CD1c-positive myeloid dendritic cell (primary cell): Measurements from ENCODE around the gene TMEM30A.

Source experiments
- DNase-seq: peaks from one replicate; pipeline ENCODE4 v3.0.0-alpha.2; 2016; ENCODE audit errors: extremely low spot score

Gene TMEM30A

DNA sequence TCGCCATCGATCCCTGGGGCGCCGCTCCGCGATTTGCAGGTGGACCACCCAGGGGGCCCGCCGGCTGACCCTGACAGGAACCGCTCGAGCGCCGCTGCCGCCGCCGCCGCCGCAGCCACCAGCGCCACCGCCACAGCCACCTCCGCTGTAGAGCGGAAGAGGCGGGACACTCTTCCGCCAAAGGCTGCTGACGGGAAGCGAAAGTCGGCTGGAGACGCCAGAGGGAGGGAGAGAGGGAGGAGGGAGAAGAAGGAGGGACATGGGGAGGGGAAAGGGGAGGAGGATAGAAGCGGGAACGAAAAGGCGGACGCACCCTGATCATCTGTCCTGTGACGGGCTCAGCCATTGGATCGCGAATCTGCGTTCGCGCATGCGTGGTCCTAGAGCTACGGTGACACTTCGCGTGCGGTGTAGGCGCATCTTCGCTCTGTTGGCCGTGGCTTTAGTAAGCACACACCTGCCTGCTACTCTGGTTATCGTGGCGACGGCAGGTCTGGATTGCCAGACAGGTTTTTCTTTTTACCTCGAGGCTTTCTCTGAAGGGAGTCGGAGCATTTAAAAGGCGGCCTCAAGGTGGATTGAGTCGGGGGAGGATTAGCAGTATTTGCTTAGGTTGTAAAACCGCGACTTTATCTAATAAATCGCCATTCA lies at the start of gene TMEM30A:
Gene TMEM30A (minus strand): TSS at position 161 of the 651 bp plus-strand sequence. CDS start 154 bp downstream, at position 7.
- DNase-seq: peak; percentile 99

DNA sequence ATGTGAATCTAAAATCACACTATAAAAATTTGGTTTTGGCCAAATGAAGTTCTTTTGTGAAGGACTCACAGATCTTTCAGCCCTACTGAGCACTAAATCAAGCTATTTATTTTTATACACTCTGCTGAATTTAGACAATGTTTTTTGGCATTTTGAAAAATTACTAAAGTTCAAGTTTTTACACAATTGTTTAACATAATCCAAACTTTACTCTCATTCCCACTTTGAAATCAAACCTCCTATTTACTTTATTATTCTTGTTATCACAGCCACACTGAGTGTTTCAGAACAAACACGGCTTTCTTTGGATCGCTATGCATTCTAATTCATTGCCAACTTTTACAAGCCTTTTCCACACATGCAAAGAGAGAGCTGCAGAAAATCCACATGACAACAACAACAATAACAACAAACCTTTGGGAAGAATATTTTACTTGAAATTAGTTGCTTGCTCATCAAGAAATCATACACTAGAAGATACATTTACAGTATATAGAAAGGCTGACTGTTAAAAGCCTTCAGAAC lies 49.1 kb upstream of the TMEM30A start:
- no peak for DNase-seq

DNA sequence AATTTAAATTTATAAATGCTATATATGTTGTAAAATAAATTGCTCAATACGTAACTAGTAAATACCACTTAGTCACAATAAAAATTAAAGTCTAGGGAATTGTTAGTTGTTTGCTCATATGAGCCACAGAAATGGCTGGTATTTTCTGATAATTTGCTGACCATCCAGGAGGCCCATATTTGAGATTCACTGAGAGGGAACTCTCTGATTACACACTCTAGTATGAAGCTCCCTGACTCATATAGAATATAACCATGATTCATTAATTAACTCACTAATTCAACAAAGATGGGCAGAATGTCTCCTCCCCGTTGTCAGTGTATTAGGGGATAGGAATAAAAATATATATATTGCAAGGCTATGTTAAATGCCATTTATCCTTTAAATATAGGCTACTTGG lies 46.6 kb upstream of the TMEM30A start:
- no peak for DNase-seq

DNA sequence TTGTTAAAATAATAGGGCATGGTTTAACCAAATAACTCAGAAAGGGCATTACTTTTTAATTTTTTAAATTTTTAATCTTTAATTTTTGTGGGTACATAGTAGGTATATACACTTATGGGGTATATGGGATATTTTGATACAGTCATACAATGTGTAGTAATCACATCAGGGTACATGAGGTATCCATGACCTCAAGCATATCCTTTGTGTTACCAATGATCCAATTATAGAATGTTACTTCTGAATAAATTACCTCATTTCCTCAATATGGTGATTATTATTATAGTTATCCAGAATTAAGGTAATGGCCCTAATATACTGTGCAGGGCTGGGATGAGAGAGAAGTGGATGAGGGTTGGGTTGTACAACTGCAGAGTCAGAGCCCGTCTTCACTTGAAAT lies 45.1 kb upstream of the TMEM30A start:
- DNase-seq: no peak

DNA sequence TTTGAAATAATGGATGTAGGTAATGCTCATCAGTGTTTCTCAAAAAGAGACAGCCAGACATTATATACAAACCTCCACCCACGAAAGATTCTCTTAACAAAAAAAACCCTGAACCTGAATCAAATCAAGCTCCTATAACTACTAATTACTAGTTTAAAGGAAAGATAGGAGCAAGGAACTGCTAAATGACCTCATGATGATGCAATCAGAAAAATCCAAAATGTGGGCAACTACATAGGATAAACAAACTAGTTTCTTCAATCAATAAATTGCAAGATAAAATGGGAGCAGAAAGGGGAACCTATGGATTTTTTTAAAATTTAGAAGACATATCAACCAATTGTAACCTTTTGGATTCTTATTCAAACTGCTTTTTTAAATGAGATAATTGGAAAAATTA lies 43.2 kb upstream of the TMEM30A start:
- DNase-seq: no peak

DNA sequence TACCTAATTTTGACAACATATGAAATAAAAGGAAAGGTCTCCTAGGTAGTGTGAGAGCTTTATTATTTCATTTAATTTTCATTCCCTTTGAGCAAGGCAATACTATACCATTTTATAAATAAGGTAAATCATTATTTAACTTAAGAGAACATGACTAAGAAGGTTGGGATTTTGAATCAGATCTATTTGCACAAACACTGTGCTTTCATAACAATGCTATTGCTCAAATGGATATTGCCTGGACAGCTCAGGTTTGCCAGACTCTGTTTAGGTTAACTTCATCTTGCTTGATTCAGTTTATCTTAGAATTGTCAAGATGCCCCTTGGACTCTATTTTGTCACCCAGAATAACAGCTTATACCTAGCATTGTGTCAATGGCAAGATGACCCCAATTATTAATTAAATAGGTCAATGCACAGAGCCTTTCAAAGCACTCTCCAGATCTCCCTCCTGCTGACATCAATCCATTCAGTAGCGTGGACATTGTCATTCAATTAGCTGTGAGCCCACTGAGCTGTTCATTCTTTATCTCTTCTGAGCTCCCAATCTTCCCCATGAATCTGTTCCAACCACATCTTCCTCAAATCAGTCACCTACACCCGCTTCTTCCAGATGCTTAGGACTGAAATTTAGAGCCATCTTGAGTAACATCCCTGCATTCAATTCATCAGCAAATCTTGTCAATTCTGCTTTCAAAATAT lies 42.1 kb upstream of the TMEM30A start:
- no peak for DNase-seq

DNA sequence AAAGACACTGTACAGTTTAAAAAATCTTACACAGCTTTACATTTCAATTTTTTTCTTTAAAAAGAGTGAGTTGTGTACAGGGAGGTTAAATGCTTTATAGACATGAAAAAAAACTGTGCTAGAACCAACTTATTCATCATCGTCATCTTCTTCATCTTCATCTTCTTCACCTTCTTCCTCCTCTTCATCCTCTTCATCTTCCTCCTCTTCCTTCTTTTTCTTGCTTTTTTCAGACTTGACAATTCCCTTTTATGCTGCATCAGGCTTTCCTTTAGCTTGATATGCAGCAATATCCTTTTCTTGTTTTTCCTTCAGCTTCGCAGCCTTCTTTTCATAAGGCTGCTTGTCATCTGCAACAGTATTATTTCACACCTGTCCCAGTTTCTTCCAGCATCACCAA lies 34.3 kb upstream of the TMEM30A start:
- no peak for DNase-seq

DNA sequence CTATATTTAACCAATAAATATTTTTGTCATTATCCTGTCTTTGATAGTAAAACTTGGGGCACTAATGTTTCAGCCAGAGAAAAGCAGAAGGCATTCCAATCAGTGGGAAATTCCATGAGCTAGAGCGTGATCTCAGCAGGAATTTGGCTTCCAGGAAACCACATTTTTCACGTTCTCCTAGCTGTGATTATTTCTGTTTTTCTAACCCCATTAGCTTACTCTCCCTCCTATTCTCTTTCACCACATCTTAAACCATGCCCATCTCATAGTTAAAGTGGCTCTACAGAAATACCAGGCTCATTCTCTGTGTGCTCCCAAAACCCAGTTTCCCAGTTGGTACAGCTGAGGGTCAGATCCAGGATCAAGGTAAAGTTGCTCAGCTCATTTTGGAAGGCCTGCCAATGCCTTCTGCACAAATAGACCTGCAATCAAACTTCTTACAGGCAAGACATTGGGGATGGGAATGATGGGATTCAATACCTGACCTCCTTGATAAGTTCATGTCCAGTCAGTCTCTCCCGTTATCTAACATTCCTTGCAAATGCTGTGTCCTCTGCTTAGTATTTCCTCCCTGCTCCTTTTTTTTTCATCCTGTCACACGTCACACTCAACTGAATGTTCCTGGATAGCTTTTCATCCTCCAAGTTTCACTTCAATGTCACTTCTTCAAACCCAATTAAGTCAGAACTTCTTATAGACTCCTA lies 33.1 kb upstream of the TMEM30A start:
- no peak for DNase-seq

DNA sequence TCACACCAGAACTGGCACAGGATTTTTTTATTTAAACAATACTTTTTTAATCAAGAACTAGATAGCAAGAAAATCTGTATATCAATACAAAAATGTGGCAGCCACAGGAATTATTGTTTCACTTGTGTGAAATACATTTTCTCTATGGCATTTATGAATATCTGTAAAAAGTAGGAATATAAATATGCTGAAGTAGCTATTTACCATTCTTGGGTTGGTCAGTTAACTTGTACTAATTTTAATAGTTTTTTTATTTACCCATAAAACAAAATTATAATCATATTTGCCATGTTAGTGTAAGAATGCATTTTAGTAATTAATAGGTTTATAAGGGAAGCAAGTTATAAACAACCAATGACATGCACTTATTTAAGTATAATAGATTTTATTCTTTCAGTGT lies 31.4 kb upstream of the TMEM30A start:
- DNase-seq: no peak

DNA sequence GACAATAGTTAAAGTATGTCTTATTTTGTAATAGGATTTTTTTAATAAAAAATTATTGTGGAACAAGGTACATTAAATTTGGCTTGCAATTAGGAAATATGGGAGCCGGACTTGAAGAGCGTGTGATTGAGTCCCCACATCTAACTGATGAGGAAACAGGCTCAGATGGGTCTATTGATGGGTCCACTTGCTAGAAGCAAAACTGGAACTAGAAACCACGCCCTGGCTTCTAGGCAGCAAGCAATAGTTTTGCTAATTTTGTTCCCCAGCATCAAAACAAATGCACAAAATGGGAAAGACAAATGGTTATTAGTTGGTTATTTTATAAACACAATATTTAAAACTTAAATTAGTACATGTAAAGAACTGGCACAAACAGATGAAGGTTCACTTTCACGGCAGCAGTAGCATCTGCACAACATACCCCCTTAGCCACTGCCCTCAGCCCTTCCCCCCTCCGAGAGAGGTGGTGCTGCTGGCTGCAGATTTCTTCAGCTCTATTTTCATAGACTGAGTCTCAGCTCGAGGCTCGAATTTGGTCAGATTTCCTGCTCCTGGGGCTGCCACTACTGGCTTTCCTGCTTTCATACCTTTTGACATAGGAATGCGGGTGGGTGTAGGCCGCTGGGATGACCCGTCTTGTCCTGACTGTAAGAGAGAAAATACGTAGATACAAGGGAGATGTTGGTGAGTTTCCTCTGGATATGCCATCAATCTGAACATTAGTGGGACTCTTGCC lies 23.8 kb upstream of the TMEM30A start:
- no peak for DNase-seq

DNA sequence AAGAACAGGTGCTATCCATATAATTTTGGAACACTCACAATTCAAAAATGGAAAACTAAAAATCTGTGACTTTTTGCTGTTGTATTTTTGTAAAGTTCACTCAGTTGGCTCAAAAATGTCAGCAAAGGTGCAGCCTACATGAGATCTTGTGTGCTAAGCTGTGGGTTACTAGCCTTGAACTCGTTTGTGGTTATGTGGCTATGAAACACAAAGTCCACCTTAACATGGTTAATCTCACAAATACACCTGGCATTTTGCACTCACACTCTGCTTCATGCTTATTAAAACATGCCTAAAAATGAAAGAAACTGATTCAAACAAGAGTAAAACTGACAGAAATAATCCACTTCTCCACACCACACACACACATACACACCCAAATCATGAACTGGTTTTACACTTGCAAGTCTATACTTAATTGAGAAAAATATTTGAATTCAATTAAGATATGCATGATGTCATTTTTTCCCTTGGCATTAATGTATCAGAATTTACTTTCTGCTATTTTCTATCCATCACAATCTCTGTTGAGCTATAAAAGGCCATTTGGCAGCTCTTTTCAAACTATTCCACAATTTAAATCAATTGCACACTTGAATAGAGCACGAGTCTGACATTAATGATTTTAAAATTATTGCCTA lies 22.9 kb upstream of the TMEM30A start:
- DNase-seq: no peak

DNA sequence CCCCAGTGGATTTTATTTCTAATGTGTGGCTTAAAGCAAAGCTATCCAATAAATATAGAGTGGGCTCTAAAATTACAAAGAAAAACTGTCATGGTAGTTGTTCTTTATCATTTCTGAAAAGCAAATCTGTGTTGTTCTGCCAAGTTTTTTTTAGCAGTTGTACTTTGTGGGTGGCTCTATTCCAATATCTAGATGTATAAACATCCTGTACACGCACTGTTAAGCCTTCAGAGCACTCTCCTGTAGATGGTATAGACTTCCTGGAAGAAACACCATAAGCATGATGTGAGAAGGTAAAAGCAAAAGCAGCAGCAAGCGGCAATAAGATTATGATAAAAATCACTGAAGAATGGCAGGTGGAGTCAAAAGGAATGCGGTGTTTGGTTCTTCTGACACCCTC lies 21.5 kb upstream of the TMEM30A start:
- DNase-seq: no peak

DNA sequence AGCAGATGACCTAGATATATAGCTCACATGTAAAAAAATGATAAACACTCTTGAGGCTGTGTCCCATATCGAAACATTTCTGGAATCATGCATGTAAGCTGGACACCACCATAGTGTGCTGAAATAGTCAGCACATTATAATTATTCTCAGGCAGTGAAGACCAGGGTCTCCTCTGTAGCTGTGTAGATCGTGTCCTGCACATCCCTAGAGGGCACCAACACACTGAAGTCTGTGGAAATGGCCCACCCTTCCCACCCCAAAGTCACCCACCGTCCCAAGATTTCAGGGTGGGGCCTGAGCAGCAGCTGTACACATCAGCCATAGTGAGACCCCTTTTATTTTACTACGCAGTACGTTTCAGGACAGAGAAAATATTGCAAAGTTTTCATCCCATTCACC lies 21.0 kb upstream of the TMEM30A start:
- no peak for DNase-seq

DNA sequence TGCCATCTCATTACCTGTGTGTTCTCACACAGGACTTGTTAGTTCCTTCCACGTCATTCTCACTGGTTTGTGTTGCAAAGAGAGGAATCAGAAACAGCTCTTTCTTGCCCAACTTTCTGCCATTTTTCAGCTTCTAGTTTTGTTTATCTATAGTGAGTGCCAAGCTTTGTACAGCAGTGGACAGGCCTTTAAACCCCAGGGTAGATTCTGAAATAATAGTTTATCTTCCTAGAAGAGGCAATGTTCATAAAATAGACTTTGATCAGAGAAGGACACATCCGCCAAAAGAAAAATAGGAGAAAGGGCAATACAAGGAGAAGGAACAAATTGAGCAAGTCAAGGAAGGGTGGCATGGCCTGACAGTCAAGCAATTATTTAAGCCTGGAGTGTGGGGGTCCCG lies 17.7 kb upstream of the TMEM30A start:
- no peak for DNase-seq

DNA sequence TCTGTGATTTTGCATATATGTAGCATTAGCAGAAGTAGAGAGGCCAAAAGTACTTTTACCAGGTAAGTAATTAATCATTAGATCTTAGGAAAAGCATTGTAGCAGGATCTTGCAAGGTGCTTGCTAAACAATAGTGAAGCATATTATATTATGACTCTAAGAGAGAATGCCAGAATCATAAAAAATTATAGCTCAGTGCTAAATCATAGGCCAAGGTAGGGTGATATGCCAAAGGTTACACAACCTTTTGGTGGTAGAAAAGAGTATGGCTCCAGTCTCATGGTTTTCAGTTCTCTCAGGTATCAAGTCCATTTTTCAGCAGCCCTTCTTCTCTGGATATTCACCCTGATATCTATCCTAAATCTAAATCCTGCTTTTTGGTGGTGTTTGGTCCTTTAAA lies 16.9 kb upstream of the TMEM30A start:
- DNase-seq: no peak

DNA sequence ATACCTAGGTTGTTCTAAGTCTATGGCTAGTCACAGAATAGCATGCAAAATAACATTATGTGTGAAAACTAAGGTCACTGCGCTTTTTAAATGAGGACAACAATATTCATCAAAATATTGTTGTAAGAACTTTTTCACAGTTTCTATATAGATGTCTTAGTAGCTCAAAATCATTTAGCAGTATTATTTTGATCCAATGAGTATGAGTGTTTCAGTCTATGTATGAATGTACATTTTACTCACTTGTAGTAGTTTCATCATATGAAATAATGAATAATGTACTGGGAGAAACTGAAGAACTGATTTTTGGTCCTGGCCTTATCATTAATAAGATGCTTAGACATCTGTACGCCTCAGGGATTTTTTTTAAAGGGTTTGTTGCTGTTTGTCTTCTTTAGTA lies 16.5 kb upstream of the TMEM30A start:
- DNase-seq: no peak

DNA sequence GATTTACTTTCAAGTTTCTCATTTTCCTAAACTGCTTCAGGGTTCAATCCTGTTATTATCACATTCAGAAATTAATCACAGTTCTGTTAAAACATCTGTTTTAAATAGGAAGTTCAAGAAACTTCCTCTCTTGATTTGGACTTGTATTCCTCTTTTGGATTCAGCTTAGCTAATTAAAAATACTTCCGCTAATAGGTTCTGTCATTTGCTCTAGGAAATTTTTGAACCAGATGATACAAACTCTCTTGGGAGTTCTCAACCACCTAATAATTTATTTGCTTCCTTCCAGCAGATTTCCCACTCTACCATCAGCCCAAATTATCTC lies 15.9 kb upstream of the TMEM30A start:
- DNase-seq: peak; percentile 66

DNA sequence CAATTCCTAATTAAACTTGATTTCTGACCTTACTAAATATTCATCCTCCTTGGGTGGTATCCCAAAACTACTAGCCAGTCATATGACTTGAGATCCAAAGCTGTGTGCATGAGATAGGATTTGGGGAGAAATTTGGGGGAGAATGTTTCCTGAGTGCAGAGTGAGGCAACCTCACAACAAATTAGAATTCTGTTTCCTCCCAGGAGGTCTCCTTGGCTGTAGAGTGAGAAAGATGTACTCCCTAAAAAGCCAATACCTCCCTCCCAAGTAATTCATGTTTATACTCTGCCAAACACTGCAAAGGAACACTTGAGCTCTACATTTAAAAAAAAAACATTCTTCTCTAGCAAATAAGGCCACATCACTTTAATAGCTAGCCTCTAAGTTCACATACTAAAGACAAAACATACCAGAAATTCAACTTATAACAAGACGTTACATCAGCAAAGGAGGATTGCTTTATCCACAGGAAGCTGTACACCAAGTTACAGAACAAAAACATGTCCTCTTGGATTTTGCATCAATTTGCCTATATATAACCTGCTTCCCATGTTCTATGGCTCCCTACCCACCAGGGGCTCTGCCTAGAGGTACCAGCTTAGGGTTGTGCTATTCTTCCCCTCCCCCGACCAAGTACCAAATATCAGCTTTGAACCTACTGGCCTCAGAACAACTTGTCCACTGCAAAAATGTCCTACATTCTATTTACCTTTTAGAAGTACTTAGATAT lies 15.4 kb upstream of the TMEM30A start:
- no peak for DNase-seq

DNA sequence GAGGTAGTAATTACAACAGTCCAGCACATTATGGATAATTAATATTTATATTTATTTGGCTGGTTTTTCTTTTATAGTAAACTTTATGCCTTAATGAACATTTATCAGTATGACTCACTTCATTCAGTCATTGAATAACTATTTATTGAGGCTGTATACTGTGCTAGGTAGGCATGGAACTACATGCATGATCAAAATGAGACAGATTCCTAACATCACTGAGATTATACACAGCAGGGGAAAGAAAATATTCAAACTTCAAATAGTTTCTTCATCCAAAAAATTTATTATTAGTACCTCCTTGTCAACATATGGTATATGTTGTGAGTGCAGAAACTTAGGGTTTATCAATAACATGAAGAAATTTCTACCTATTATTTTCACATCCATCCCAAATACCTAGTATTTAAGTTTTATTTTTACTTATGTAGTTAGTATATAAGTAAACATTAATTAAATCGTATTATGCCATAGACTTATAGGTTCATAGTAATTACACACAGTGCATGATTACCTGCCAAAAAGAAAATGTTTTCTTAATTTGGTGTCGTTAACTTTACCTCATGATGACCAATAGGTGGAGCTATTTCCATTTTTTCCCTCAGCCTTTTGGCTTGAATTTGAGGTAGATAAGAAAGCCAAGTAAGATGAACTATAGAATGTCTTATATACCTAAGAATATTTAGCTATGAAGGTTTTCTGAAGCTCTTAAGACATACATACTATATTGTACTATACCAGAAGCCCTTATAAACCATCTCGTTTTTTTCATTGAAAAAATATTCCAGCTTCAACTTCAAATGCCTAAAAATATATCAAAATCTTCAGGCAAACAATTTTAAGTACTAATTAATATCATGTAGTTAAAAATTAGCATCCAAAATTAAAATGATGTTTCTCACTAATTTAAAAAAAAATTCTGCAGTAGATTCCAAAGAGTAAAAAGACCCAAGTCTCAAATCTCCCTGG lies 12.5 kb upstream of the TMEM30A start:
- peak; percentile 81 for DNase-seq

DNA sequence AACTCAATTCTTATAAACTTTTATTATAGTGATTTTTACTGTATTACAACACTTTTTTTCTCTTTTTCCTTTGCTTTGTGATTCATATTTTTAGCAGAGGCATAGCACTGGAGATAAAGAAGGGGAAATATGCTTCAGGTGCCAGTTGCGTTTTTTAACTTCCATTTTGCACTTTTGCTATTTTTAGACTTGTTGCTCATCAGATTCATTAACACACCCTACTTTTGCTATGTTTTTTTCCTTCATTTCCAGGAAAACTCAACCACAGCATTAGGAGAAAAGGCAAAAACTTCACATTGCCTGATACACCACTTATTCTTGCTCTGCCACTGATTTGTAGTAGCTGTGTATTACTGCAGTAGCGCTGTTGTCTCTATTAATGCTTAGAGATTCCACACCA lies 8.0 kb upstream of the TMEM30A start:
- DNase-seq: no peak
